GM21825 (cell line): ENCODE measurements around the gene PIK3CA.
"Not testable (repeated sequence)": the region's sequence is repeated elsewhere in the genome, so short reads cannot be mapped to it uniquely, and the experiment has no call there.

Source experiments
- ATAC-seq: cut with Tn5 transposase; IDR thresholded peaks from one replicate; pipeline ENCODE4 v1.9.1; 2021; ENCODE audit warnings: mild to moderate bottlenecking, moderate library complexity; ENCODE audit not compliant: unreplicated experiment

The PIK3CA gene

DNA sequence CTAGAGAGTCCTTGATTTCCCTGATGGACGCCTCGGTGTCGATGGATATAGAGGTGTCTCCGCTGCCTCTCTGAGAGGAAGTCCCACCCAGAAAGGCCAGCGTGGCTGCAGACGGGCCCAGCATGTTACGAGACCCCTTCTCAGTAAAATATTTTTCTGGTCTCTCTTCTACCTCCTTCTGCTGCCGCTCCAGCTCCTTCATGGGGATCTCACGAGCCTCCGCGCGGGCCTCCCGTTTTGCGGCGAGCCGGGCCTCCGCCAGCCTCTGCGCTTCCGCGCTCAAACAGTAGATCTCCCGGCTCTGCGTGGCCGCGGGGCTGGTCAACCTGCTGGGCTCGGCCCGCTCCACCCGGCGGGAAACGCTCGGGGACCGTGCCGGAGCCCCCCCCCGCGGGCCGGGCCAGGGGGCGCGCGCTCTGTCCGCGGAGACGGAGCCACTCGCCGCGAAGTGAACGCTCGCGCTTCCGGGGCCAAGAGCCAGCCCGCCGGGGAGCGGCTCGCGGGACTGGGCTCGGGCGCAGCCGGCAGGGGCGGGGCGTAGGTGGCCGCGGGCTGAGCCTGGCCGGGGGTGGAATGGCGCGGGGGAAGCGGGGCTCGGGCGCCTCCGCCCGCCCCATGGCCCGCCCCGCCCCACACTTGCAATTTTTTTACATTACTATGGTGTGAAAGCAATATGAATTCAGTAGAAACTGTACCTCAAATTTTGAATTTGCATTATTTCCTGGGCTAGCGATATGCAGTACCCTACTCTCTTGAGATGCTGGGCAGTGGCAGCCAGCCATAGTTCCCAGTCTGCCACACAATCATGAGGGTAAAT lies 113.0 kb downstream of the PIK3CA start:
- ATAC-seq = peak; percentile 85

DNA sequence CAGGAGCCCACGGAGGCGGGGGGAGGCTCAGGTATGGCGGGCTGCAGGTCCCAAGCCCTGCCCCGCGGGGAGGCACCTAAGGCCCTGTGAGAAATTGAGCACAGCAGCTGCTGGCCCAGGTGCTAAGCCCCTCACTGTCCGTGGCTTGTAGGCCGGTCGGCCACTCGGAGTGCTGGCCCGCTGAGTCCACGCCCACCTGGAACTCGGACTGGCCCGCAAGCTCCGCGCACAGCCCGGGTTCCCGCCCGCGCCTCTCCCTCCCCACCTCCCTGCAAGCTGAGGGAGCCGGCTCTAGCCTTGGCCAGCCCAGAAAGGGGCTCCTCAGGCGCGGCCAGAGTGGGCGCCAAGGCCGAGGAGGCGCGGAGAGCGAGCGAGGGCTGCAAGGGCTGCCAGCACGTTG lies 115.0 kb downstream of the PIK3CA start:
- ATAC-seq = no peak

DNA sequence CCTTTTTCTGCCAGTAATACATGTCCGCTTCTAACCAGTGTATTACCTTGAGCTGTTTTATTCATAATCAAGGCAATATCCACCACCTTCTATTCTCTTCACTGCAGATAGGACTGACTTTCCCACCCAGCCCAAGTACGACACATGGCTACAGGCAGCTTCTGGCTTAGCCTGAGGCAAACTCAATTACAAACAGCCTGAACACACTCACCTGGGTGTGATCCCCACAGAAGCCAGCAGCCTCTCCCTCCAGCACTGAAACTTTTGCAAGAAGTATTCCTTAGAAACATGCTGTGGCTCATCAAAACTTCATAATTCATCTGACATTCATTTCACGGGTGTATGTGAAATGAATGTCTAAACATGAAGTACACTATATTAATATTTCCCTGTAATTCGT lies 116.3 kb downstream of the PIK3CA start:
- ATAC-seq = no peak

DNA sequence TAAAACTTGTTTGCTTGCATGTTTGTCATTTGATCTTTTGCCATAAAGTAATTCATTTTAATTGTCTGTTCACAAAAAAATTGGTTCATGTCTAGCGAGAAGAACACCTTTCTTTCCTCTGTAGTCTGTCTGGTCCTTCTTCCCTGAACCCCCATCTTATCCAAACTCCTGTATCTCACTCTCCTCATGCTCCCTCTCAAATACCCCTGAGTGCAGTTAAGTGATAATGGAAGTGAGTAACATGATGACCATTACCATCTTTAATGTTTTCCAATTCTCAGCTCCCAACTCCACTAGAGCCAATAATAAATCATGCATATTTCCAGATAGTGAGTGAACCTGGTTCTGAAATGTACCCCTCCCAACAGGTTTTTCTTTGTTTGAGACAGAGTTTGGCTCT lies 116.9 kb downstream of the PIK3CA start:
- no peak for ATAC-seq

- peak; percentile 46 for ATAC-seq
These were observed 117.7 kb downstream of the PIK3CA start for GRCh38 chr3:179265875-179266274.

- ATAC-seq = no peak
These were observed 118.6 kb downstream of the PIK3CA start for GRCh38 chr3:179266701-179267211.

GRCh38 chr3:179268400-179269051 lies 120.4 kb downstream of the PIK3CA start:
- ATAC-seq = no peak

- no peak for ATAC-seq
These were observed 121.1 kb downstream of the PIK3CA start for GRCh38 chr3:179269152-179269707.

DNA sequence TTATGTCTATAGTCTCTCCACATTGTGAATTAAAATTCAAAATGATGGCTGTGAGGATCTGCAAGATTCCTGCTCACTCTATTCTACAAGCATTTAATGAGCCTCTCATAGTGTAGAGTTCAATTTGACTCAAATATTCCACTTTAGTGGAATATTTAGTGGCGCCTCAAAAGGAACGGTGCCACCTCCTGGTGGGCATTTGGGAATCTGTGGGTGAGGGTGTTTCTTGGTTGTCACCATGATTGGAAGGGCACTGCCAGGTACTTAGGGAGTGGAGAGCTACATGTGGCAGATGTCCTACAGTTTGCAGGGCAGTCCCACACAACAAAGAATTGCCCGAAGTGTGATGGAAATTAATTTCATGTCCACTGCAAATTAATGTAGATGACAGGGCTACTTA lies 124.2 kb downstream of the PIK3CA start:
- no peak for ATAC-seq

DNA sequence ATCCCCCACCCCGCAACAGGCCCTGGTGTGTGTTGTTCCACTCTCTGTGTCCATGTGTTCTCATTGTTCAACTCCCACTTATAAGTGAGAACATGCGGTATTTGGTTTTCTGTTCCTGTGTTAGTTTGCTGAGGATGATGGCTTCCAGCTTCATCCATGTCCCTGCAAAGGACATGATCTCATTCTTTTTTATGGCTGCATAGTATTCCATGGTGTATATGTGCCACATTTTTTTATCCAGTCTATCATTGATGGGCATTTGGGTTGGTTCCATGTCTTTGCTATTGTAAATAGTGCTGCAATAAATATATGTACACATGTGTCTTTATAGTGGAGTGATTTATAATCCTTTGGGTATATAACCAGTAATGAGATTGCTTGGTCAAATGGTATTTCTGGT lies 126.3 kb downstream of the PIK3CA start:
- not testable (repeated sequence) for ATAC-seq

DNA sequence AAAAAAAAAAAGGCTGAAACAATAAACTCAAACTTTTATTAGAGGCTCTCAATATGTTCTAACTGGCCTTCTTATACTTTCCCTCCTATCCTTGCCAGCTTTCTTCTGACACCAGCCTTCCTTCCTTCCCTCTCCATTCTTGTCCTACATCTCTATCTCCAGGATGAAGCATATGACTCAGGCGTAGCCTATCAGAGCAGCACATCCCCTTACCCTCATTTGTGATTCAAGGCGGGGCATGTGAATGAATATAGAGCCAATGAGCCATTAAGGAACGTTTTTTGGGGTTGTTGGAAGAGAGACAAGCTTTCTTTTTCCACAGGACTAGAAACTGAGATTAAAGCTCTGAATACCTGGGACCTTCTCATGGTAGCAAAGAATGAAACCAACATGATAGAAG lies 127.8 kb downstream of the PIK3CA start:
- no peak for ATAC-seq

DNA sequence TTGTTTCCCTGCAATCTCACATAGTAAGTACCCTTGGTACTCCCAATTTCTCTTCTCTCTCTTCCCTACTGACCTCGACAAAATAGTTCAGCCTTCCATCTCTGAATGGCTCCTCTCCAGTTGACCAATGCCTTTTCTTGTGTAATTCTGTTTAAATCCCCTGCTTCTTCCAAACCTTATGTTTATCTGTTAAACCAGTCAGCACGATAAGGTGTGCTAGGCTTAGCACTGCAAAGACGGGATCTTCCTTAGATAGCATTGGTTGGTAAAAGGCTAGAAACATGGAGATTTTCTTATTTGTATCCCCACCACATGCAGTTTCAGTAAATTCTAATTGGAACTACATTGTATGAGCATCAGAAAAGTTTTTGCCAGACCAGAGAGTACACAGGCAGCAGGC lies 128.6 kb downstream of the PIK3CA start:
- no peak for ATAC-seq

DNA sequence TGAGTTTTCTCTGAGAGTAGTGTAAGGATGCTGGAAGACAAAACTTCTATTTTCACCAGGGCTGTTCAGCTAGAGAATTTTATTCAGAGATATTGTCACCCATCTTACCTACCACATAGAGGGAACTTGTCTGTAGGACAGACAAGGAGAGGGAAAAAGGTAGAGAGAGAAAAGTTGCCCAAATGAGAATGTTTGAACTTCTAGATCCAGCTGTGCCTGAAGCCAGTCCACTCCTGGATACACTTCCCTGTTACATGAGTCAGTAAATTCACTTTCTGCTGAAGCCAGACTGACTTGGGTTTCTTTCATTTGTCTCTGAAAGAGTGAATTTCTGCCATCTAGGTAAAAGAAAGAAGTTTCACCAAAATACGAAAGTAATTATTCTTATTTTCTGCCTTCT lies 130.0 kb downstream of the PIK3CA start:
- no peak for ATAC-seq

DNA sequence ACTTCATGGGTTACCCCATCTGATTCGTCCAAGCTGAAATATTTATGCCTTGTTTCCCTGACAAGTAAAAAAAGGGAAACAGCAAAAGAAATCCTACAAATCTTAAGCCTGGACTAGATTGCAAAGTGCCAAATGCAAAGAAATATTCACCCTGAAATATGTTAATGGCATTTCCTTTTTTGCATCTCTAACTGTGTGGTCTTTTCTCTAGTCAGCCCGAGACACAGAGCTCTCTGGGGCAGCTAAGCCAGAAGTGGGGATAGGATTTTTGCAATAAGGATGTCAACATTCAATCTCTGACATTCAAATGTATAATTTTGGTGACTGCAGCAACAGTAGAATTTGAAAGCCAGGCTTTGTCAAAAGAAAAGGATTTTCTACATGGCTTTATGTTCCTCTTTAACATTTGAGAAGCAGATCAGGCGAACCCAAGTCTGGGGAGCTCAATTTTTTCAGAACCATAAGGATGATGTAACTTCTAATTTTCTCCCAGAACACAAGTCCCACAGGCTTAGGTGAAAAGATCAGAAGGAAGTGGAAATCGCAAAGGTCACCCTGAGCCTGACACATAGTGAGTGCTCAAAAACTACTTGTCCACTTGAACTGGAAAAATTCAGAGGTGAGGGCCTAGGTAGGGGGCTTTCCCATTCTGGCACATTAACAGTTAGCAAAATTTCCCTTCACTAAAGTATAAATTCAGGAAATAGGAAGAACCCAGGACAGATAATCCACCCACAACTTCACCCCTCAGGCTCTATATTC lies 131.0 kb downstream of the PIK3CA start:
- ATAC-seq = no peak

DNA sequence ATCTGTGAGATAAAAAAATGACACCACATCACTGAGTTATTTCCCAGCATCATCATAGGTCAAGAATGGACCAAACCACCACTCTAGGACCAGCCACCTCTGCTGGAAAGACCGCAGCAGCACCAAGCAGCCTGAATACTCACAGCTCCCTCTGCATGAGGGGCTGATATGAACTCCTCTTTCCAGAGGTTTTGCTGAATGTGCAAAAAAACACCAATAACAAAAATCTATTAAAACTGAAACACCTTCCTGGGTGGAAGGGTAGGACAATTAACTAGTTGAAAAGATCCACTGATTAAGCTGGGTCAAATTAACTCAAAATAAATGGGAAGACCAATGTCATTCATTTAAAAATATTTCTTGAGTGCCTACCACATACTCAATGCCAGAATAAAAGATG lies 131.7 kb downstream of the PIK3CA start:
- ATAC-seq = no peak

- ATAC-seq = no peak
These were observed 133.7 kb downstream of the PIK3CA start for GRCh38 chr3:179281825-179282224.

DNA sequence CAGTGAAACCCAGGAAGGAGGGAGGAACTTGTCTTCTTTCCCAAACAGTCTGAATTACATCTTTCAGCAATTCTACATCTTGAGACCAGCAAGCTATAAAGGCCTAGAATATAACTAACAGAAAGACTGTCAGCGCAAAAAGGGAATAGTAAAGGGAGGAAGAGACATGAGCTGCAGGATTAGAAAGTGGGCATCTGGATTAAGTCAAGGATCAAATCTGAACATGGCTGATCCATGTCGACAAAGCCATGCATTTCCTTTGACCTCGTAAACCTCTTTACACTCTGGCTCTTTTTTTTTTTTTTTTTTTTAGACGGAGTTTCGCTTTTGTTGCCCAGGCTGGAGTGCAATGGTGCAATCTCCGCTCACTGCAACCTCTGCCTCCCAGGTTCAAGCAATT lies 138.2 kb downstream of the PIK3CA start:
- ATAC-seq = no peak

DNA sequence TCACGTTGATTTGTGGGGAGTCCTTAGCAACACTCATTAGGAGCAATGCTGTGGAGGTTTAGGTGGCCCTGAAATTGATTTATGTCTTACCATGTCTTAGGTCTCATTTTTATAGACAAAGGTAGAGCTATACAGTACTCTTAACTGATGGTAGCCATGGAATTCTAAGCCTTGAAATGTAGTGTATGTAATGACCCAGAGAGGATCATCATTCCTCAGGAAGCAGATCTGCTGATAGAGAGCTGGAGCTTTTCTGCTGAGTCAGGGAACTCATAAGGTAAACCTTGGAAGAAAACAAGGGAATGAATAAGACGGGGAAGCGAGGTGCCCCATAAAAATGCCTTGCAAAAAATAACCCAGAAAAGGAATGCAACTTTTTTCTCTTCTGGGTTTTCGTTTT lies 140.7 kb downstream of the PIK3CA start:
- ATAC-seq = no peak

DNA sequence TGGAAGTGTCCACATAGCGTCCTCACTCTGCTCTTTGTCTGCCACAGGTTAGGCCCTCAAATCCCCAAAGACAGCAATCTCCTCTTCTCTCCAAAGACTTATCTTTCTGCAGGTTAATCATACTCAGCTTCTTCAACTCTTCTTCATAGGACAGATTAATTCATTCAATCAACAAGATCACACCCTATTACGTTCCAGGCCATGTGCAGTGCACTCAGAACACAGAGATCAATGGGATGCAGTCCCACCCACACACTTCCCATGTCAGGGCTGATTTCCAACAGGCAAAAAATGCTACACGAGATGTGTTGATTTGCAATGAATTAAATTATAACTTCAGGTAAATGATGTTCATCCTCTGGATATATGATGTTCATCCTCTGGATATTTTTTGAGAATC lies 141.1 kb downstream of the PIK3CA start:
- no peak for ATAC-seq
